Retinal pigment epithelial cell (primary cell): ENCODE data around the gene UBE2K.
A peak's percentile ranks its signal among the peaks of the same experiment; 100 is the strongest.
"Not testable (repeated sequence)": the region's sequence is repeated elsewhere in the genome, so short reads cannot be mapped to it uniquely, and the experiment has no call there.

Experiments
- DNase-seq: peaks from one replicate; pipeline ENCODE4 v3.0.0-alpha.2; 2010; ENCODE audit warnings: low read depth
- H3K4me3 ChIP-seq: 2 replicates; pipeline ENCODE4 v1.5.1; 2011; ENCODE audit warnings: mild to moderate bottlenecking, low read length, control low read depth, moderate library complexity
- CTCF ChIP-seq: conservative IDR thresholded peaks from 2 replicates; pipeline ENCODE4 v1.5.1; 2011; ENCODE audit warnings: low read depth, low read length, control low read depth, inconsistent platforms

UBE2K gene

GRCh38 chr4:39699687-39700409 is 1.9 kb downstream of the UBE2K start:
- no peak for TF ChIP-seq CTCF
- DNase-seq: no peak
- H3K4me3 ChIP-seq: peak overlapping the region; percentile 94

- peak overlapping the region; percentile 94 for H3K4me3 ChIP-seq
- no peak for TF ChIP-seq CTCF
- no peak for DNase-seq
Measured at GRCh38 chr4:39700554-39700953, 2.6 kb downstream of the UBE2K start.

- H3K4me3 ChIP-seq: no peak overlapping the region
- DNase-seq: no peak
- TF ChIP-seq CTCF: no peak
Measured at GRCh38 chr4:39702716-39703115, 4.8 kb downstream of the UBE2K start.

GRCh38 chr4:39704789-39705188 is 6.9 kb downstream of the UBE2K start:
- H3K4me3 ChIP-seq, DNase-seq: not testable (repeated sequence)

- peak; percentile 48 for DNase-seq
- no peak overlapping the region for H3K4me3 ChIP-seq
- TF ChIP-seq CTCF: no peak
Measured at GRCh38 chr4:39706334-39706733, 8.4 kb downstream of the UBE2K start.

- no peak overlapping the region for H3K4me3 ChIP-seq
- TF ChIP-seq CTCF: no peak
- DNase-seq: no peak
Measured at GRCh38 chr4:39706741-39707511, 9.0 kb downstream of the UBE2K start.

- H3K4me3 ChIP-seq: no peak overlapping the region
- no peak for DNase-seq
- TF ChIP-seq CTCF: no peak
Measured at GRCh38 chr4:39710098-39710896, 12.4 kb downstream of the UBE2K start.
